Esophagus muscularis mucosa (tissue), 4 donors: ENCODE results near the gene RHBDD3.

ENCODE experiments used
- CTCF ChIP-seq, 3 experiments: fragments of 200-600 bp in 2 of 3; fragments of 450-650 bp in 1 of 3; sonication (generic) in 2 of 3; IDR thresholded peaks; one replicate each; pipeline ENCODE4 v1.5.1; 2017 to 2019; ENCODE audit warnings: antibody characterized with exemption in 3 of 3, mild to moderate bottlenecking in 2 of 3, moderate library complexity in 1 of 3
- EP300 ChIP-seq: sonication (generic); formaldehyde crosslinking; IDR thresholded peaks from one replicate; pipeline ENCODE4 v1.6.1; 2017; ENCODE audit warnings: antibody characterized with exemption
- POLR2A ChIP-seq: fragments of 450-650 bp; IDR thresholded peaks from one replicate; pipeline ENCODE4 v1.6.1; 2017; ENCODE audit warnings: antibody characterized with exemption, moderate library complexity, mild to moderate bottlenecking, low read depth
- POLR2AphosphoS5 ChIP-seq, 2 donors: sonication (generic); formaldehyde crosslinking; IDR thresholded peaks; one replicate each; pipeline ENCODE4 v1.6.1; 2017; ENCODE audit warnings: antibody characterized with exemption in 2 of 2

- TF ChIP-seq CTCF (IDR thresholded peaks at IDR 0.05), result no peak
- no peak for TF ChIP-seq POLR2A
- no peak for TF ChIP-seq POLR2AphosphoS5 (IDR thresholded peaks at IDR 0.05)
- TF ChIP-seq EP300, result no peak
Observed at GRCh38 chr22:29316141-29316828, 48.5 kb upstream of the RHBDD3 start.
